Fibroblast of skin of abdomen (primary cell): ENCODE measurements around the gene CBX2.
"Not testable (repeated sequence)": the region's sequence is repeated elsewhere in the genome, so short reads cannot be mapped to it uniquely, and the experiment has no call there.

Experiments used
- DNase-seq: peaks from one replicate; pipeline ENCODE4 v3.0.0-alpha.2; 2013

CBX2 gene

DNA sequence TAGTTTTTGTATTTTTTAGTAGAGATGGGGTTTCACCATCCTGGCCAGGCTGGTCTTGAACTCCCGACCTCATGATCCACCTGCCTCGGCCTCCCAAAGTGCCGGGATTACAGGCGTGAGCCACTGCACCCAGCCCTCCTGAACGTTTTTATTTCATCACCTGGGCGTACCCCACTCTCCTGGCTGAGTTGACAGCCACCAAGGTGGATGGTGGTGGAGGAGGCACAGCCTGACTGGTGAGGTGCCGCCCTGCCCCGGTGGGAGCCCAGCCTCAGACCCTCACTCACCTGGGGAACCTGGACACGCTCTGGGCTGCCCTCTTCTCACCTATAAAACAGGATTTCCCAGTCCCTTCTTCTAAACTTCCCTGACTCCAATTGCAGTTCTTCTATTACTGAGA is 5.2 kb upstream of the CBX2 start:
- DNase-seq: not testable (repeated sequence)

DNA sequence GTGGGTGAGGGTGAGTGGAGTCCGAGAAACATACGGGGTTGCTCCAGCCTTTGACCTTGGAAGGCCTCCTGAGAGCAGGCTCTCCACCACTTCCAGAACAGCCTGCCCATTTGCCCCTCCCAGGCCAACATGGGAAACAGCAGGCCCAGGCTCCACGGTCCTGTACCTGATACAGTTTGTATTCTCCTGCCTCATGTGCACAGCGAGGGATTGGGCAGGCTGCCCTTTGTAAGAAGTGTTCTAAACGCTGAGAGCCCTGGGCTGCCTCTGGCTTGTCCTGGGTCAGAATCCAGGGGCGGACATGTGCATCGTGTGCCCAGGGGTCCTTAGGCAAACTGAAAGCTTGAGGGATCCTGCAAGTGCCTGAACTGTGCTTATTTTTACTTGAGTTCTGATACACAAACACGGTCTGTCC is 3.4 kb upstream of the CBX2 start:
- DNase-seq: no peak

GRCh38 chr17:79775632-79776031 is 2.3 kb upstream of the CBX2 start:
- no peak for DNase-seq

- no peak for DNase-seq
Measured at GRCh38 chr17:79776376-79777119, 1.4 kb upstream of the CBX2 start.

- peak; percentile 74 for DNase-seq
Measured at GRCh38 chr17:79777120-79777893, 641 bp upstream of the CBX2 start.

DNA sequence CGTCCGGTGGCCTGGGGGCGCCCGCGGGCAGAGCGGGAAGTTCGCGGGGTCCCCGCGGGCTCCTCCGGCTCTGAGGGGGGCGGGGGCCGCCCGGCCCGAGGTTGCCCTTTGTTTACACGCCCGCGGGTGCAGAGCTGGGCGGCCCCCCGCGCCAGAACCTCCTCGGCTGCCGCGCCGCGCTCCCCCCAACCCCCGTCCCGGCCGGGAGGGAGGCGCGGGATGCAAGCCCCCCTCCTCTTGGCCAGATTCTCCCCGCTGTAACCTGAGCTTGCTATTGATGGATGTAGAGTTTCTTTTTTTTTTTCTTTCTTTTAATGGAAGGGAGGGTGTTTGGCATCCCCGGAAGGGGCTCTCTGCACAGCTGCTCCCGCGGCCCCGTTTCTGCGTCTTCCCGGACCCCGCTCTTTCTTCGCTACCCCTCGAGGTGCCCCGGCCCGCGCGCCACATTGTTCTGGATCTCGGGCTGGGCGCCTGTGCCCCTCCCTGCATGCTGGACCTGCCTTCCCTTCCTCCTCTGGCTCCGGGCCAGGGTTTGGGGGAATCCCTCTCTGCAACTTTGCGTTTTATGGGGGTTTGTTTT is 646 bp downstream of the CBX2 start:
- no peak for DNase-seq

GRCh38 chr17:79779084-79779529 is 1.2 kb downstream of the CBX2 start:
- no peak for DNase-seq

DNA sequence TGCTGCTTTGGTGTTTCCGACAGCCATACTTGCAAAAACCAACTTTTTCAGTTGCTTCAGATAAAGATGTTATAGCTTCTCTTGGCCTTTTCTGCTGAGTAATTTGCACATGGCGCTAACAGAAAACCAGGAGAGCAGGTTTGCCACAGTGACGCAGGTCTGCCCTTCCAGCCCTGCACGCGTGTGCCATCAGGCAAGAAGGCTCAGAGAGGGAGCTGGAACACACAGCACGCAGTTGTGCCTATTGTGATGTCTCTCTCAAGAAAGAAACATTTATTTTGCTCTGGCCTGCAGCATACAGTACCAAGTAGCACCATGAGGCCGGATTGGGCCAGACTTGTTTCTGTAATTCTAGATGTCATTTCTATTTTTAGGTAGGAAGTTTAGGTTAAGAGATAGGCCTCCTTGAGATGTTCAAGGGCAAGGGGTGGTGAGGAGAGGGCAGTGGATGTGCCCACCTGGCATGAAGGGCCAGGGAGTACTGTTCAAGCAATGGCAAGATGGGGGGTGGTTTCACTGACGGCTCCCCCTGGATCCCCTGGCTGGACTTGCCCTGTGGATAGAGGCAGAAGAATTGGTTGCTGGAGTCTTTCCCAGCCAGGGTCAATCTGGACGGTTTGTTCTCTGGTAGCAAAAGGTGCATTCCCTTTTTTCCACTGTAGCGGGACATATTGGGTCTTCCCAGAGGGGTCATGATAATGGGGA is 1.9 kb downstream of the CBX2 start:
- DNase-seq: no peak

- DNase-seq: no peak
Measured at GRCh38 chr17:79781012-79781650, 3.2 kb downstream of the CBX2 start.

- no peak for DNase-seq
Measured at GRCh38 chr17:79781736-79782575, 4.0 kb downstream of the CBX2 start.

- DNase-seq: no peak
Measured at GRCh38 chr17:79783891-79784290, 5.9 kb downstream of the CBX2 start.

- no peak for DNase-seq
Measured at GRCh38 chr17:79784353-79785016, 6.5 kb downstream of the CBX2 start.

GRCh38 chr17:79785017-79785899 is 7.3 kb downstream of the CBX2 start:
- no peak for DNase-seq

- no peak for DNase-seq
Measured at GRCh38 chr17:79785900-79786810, 8.2 kb downstream of the CBX2 start.

DNA sequence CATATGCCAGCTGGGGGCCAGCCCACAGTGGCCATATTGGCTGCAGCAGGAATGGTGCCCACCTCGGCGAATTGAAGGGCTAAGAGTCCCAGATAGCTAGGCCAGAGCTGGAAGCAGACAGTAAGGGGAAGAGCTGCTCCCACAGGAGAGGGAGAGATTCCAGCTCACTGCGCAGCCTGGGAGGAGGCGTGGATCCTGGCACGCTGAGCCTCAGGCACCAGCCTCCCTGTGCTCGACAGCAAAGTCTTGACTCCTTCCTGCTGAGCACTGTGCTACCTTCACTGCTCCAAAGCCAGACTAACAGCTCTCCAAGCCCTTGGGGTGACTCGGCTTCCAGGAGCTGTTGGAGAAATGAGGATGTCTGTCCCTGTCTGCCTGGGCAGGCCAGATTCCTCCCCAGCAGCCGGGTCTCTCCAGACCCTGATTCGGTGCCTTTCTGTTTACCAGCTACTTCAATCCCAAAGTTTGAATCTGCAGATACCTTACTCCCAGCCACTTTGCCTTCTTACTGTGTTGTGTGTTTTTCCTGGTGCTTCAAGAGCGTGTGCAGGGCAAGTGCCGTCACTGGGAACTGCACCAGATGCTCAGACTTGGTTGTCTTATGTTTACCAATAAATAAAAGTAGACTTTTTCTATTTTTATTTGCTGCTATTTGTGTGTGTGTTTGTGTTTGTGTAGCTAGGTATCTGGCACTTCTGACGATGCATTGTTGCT is 9.1 kb downstream of the CBX2 start:
- DNase-seq: no peak

DNA sequence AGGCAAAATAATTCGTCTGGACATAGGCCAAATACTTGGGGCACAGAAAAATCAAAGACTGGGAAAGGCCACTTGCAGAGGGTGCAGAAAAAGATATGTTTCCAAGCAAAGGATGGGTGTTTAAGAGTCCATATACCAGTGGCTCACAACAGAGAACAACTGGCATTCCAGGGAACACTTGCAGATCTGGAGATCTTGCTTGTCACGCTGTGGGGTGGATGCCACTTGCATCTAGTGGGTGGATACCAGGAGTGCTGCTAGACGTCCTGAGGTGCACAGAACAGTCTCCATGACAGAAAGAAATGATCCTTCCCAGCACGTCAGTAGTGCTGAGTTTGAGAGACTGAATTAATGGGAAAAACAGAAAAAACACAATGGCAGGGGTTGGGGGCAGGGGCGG is 10.5 kb downstream of the CBX2 start:
- no peak for DNase-seq

DNA sequence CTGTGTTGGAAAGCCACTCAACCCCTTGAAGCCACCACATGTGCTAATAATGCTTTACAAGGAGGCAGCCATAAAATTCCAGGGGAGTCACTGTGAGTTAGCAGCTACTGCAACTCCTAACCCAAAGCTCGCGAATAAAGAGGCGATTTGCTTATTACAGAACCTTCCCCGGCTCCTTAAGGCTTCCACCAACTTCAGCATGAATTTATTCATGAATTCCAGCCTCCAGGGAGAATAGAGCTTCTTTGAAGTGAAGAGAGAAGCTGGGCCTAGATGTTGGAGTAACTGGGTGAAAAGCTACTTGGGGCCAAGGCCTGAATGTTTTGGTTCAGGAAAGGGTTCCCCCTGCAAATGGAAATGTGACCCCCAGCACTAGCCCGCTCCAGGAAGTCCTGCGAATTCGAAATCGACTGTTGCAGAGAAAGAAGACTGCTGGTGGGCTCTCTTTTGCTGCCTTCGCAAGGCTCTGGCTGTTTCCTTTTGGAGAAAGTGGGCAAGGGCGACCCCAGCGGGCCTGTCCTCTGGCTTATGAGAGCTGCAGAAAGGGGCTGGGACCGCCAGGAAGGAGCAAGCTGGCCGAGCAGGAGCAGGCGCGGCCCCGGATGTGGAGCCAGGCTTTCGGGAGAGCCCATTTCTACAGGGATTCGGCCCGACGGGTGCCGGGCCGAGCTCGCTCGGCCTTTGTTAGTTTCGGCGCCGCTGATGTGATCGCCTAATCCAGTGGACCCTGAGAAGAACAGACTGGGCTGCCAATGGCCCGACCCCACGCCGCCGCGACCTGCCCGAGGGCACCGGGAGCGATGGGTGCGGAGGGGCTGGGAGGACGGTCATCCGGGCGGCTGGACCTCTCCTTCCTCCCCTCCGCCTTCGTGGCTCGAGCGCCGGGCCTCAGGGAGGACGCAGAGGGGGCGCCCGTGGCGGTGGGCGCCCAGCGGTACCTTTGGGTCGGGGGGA is 11.3 kb downstream of the CBX2 start:
- no peak for DNase-seq
